Nephron (organoid): ENCODE data around the gene RPRML.

Experiments
- H3K27ac Mint-ChIP-seq, 3 experiments: 2 replicates each; pipeline ENCODE4 v1.8.0; 2020; ENCODE audit warnings: mixed read lengths in 3 of 3, mild to moderate bottlenecking in 2 of 3, moderate library complexity in 1 of 3
- H3K27me3 Mint-ChIP-seq: 2 replicates; pipeline ENCODE4 v1.8.0; 2021; ENCODE audit warnings: low read depth, mild to moderate bottlenecking, moderate library complexity, mixed read lengths
- H3K36me3 Mint-ChIP-seq: 2 replicates; pipeline ENCODE4 v1.8.0; 2020; ENCODE audit warnings: low read depth, mixed read lengths
- H3K4me1 Mint-ChIP-seq: 2 replicates; pipeline ENCODE4 v1.8.0; 2020; ENCODE audit warnings: mixed read lengths
- H3K4me3 Mint-ChIP-seq, 3 experiments: 2 replicates each; pipeline ENCODE4 v1.8.0; 2020; ENCODE audit warnings: mild to moderate bottlenecking in 3 of 3, mixed read lengths in 3 of 3, moderate library complexity in 2 of 3
- H3K9me3 Mint-ChIP-seq: 2 replicates; pipeline ENCODE4 v1.8.0; 2020; ENCODE audit warnings: mixed read lengths
- TF ChIP-seq, protein P1 (sequence below), 3 experiments: fragments of 200-600 bp; sonication (generic); IDR thresholded peaks; one replicate each; pipeline ENCODE4 v1.5.0; 2021; ENCODE audit warnings: antibody characterized with exemption in 3 of 3; ENCODE audit not compliant: unreplicated experiment in 3 of 3

The RPRML gene

GRCh38 chr17:46984892-46985291 is 5.8 kb upstream of the RPRML start:
- Mint-ChIP-seq H3K9me3 (no peaks in the 10 kb centered on the region), H3K27ac (no peak overlapping the region), H3K27me3 (peaks cover 33% of the 10 kb centered on the region), H3K4me3 (no peak overlapping the region), H3K36me3 (no peaks in the 10 kb centered on the region), H3K4me1 (peaks cover 27% of the 10 kb centered on the region)
- TF ChIP-seq, protein P1, sequence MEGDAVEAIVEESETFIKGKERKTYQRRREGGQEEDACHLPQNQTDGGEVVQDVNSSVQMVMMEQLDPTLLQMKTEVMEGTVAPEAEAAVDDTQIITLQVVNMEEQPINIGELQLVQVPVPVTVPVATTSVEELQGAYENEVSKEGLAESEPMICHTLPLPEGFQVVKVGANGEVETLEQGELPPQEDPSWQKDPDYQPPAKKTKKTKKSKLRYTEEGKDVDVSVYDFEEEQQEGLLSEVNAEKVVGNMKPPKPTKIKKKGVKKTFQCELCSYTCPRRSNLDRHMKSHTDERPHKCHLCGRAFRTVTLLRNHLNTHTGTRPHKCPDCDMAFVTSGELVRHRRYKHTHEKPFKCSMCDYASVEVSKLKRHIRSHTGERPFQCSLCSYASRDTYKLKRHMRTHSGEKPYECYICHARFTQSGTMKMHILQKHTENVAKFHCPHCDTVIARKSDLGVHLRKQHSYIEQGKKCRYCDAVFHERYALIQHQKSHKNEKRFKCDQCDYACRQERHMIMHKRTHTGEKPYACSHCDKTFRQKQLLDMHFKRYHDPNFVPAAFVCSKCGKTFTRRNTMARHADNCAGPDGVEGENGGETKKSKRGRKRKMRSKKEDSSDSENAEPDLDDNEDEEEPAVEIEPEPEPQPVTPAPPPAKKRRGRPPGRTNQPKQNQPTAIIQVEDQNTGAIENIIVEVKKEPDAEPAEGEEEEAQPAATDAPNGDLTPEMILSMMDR (IDR thresholded peaks at IDR 0.05; ENCODE audit: unreplicated experiment in 3 of 3), result no peak

DNA sequence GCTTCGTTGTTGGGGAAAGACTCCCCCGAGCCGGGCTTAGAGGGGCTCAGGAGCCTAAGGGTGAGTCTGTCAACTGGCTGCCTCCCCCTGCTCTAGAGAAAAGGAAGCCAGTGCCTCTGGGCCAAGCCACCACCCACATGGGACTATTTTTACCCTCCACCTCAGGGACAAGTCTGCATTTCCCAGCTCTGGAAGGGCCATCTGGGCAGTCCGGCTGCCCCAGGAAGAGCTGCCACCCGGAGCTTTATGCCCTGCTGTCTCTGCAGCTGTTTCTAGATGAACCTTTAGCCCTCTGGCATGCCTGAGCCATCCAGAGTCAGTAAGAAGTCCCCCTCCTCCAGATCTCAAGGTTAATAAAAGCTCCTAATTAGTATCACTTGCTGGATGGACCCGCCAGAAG is 5.3 kb upstream of the RPRML start:
- H3K9me3 Mint-ChIP-seq, result no peaks in the 10 kb centered on the region
- H3K36me3 Mint-ChIP-seq, result no peaks in the 10 kb centered on the region
- no peak overlapping the region for H3K27ac Mint-ChIP-seq
- peaks cover 39% of the 10 kb centered on the region for H3K27me3 Mint-ChIP-seq
- peaks cover 25% of the 10 kb centered on the region for H3K4me1 Mint-ChIP-seq
- no peak overlapping the region for H3K4me3 Mint-ChIP-seq
- TF ChIP-seq, protein P1 (IDR thresholded peaks at IDR 0.05; ENCODE audit: unreplicated experiment in 3 of 3), result no peak

- peaks cover 23% of the 10 kb centered on the region for H3K4me1 Mint-ChIP-seq
Measured at GRCh38 chr17:46983782-46984181, 4.7 kb upstream of the RPRML start.

DNA sequence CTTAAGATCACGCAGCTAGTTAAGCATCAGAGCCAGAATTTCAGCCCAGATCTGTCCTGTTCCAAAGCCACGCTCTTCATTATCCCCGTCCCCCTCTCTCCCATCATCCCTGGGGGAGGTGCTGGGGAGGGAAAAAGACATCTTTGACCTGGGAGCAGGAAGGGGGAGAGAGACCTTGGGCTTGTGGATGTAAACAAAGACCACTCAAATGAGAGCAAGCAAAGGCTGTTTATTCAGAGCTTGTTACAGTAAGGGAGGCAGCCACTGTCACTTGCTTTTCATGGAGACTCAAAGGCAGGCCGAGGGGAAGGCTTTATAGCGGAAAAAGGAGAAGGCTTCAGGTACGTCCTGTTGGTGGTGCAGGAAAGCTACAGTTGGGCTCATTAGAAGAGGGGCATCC is 3.5 kb upstream of the RPRML start:
- H3K4me1 Mint-ChIP-seq, result peaks cover 31% of the 10 kb centered on the region

More at GRCh38 chr17:46983782-46984181, 4.7 kb upstream of the RPRML start:
- no peak overlapping the region for H3K4me3 Mint-ChIP-seq
- no peak overlapping the region for H3K27ac Mint-ChIP-seq
- no peaks in the 10 kb centered on the region for H3K9me3 Mint-ChIP-seq
- H3K36me3 Mint-ChIP-seq, result no peaks in the 10 kb centered on the region
- peaks cover 40% of the 10 kb centered on the region for H3K27me3 Mint-ChIP-seq
- TF ChIP-seq, protein P1 (IDR thresholded peaks at IDR 0.05; ENCODE audit: unreplicated experiment in 3 of 3), result no peak

DNA sequence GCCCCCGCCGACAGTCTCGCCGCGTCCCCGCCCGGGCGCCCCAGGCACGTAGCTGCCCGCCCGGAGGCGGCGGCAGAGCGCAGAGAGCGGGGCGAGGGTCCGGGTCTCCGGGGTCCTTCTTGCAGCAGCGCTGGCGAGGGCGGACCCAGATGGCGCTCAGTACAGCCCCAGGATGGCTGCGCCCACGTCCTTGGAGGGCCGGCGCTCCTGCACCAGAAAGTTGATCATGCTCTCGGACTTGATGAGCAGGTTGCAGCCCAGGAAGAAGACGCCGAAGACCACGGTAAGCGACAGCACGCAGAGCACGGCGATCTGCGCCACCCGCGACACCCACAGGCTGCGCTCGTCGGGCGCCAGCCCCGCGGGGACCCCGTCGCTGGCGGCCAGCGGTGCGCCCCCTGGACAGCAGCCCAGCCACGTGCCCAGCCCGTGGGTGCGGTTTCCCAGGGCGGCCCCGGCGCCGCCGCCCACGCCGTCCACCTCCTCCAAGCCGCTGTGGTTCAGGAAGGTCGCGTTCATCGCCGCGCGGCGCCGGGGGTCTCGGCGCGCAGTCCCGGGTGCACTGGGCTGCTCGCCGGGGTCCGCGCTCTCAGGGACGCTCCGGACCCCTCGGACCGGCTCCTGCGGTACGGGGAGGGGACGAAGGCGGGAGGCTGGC is 435 bp downstream of the RPRML start:
- Mint-ChIP-seq H3K27ac (no peak overlapping the region), H3K9me3 (peaks cover 2% of the 10 kb centered on the region), H3K4me1 (peaks cover 21% of the 10 kb centered on the region)

More for the DNA sequence above, 3.5 kb upstream of the RPRML start:
- Mint-ChIP-seq H3K36me3 (no peaks in the 10 kb centered on the region), H3K9me3 (peaks cover 2% of the 10 kb centered on the region), H3K27ac (no peak overlapping the region), H3K27me3 (peaks cover 42% of the 10 kb centered on the region), H3K4me3 (no peak overlapping the region)
- TF ChIP-seq, protein P1 (IDR thresholded peaks at IDR 0.05; ENCODE audit: unreplicated experiment in 3 of 3), result no peak

More for the DNA sequence above, 435 bp downstream of the RPRML start:
- H3K4me3 Mint-ChIP-seq, result peak overlapping the region; percentile 73 to 76 (median 76)
- H3K27me3 Mint-ChIP-seq, result peaks cover 77% of the 10 kb centered on the region
- TF ChIP-seq, protein P1 (IDR thresholded peaks at IDR 0.05; ENCODE audit: unreplicated experiment in 3 of 3), result no peak
- no peaks in the 10 kb centered on the region for H3K36me3 Mint-ChIP-seq
